ENCODE data around the gene CLBA1.

- no peak for TF ChIP-seq POLR2AphosphoS5 (IDR thresholded peaks at IDR 0.05; ENCODE audit: insufficient read depth in 1 of 2, low read depth in 1 of 2)
- TF ChIP-seq, protein P1, sequence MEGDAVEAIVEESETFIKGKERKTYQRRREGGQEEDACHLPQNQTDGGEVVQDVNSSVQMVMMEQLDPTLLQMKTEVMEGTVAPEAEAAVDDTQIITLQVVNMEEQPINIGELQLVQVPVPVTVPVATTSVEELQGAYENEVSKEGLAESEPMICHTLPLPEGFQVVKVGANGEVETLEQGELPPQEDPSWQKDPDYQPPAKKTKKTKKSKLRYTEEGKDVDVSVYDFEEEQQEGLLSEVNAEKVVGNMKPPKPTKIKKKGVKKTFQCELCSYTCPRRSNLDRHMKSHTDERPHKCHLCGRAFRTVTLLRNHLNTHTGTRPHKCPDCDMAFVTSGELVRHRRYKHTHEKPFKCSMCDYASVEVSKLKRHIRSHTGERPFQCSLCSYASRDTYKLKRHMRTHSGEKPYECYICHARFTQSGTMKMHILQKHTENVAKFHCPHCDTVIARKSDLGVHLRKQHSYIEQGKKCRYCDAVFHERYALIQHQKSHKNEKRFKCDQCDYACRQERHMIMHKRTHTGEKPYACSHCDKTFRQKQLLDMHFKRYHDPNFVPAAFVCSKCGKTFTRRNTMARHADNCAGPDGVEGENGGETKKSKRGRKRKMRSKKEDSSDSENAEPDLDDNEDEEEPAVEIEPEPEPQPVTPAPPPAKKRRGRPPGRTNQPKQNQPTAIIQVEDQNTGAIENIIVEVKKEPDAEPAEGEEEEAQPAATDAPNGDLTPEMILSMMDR (IDR thresholded peaks at IDR 0.05) = no peak
- no peak for TF ChIP-seq POLR2A (IDR thresholded peaks at IDR 0.05)
Observed at GRCh38 chr14:104935955-104936354, 49.6 kb upstream of the CLBA1 start.

Measured in vagina (tissue), 2 donors.